ENCODE data around the gene METTL13. TPM values are rescaled to one million over a fixed set of nuclear protein-coding genes. Genes with fewer than 3 reads are reported as not detected.

The METTL13 gene
- total RNA-seq, 4 donors from 2014 or later = 17.5 to 20.9 (median 20.0) TPM

GRCh38 chr1:171805395-171806115 is 24.1 kb downstream of the METTL13 start:
- no peaks in the 10 kb centered on the region for H3K9me3 ChIP-seq
- intact Hi-C loops (cut with DNase I) = loop anchor here (10.0 kb wide), 1 partner anchor 59 kb away; no protein-coding TSS in a partner anchor
- no peak overlapping the region for H3K27ac ChIP-seq (replicated peaks in 1 of 4)
- no peaks in the 10 kb centered on the region for H3K27me3 ChIP-seq
- WGBS = 70% methylated on average over 9 of the region's 9 CpGs
- H3K4me3 ChIP-seq = no peak overlapping the region
- TF ChIP-seq CTCF (IDR thresholded peaks at IDR 0.05) (no peak), POLR2AphosphoS5 (IDR thresholded peaks at IDR 0.05) (no peak), POLR2A (IDR thresholded peaks at IDR 0.05; ENCODE audit: low read depth) (no peak), EP300 (IDR thresholded peaks at IDR 0.05) (no peak)
- H3K36me3 ChIP-seq = no peaks in the 10 kb centered on the region
- DNase-seq (ENCODE audit: extremely low spot score) = no peak
- H3K4me1 ChIP-seq = peaks cover 0 to 8% (median 4%) of the 10 kb centered on the region in 4 donors

- Histone ChIP-seq H3K27me3 (no peaks in the 10 kb centered on the region), H3K4me3 (no peak overlapping the region), H3K36me3 (no peaks in the 10 kb centered on the region), H3K4me1 (peaks cover 0 to 8% (median 2%) of the 10 kb centered on the region in 4 donors), H3K27ac (replicated peaks in 1 of 4) (no peak overlapping the region), H3K9me3 (no peaks in the 10 kb centered on the region)
- WGBS = 86% methylated on average over 4 of the region's 4 CpGs
- TF ChIP-seq POLR2A (IDR thresholded peaks at IDR 0.05; ENCODE audit: low read depth) (no peak), CTCF (IDR thresholded peaks at IDR 0.05) (no peak), EP300 (IDR thresholded peaks at IDR 0.05) (no peak), POLR2AphosphoS5 (IDR thresholded peaks at IDR 0.05) (no peak)
- no peak for DNase-seq (ENCODE audit: extremely low spot score)
- intact Hi-C loops (cut with DNase I) = loop anchor here (10.0 kb wide), 1 partner anchor 57 kb away; no protein-coding TSS in a partner anchor
These were observed 26.1 kb downstream of the METTL13 start for GRCh38 chr1:171807556-171807955.

GRCh38 chr1:171809834-171810233 is 28.4 kb downstream of the METTL13 start:
- intact Hi-C loops (cut with DNase I) = loop anchor here (10.0 kb wide), 1 partner anchor 55 kb away; no protein-coding TSS in a partner anchor
- Histone ChIP-seq H3K36me3 (no peaks in the 10 kb centered on the region), H3K4me3 (no peak overlapping the region), H3K27ac (replicated peaks in 1 of 4) (no peak overlapping the region), H3K9me3 (no peaks in the 10 kb centered on the region), H3K27me3 (no peaks in the 10 kb centered on the region), H3K4me1 (peaks cover 0 to 8% (median 0%) of the 10 kb centered on the region in 4 donors)
- TF ChIP-seq POLR2AphosphoS5 (IDR thresholded peaks at IDR 0.05) = no peak
- WGBS = 72% methylated on average over 2 of the region's 2 CpGs
- DNase-seq (ENCODE audit: extremely low spot score) = no peak

GRCh38 chr1:171811672-171812071 is 30.2 kb downstream of the METTL13 start:
- DNase-seq (ENCODE audit: extremely low spot score) = no peak
- Histone ChIP-seq H3K27ac (replicated peaks in 1 of 4) (no peak overlapping the region), H3K9me3 (no peaks in the 10 kb centered on the region), H3K36me3 (no peaks in the 10 kb centered on the region), H3K4me3 (no peak overlapping the region), H3K4me1 (no peaks in the 10 kb centered on the region), H3K27me3 (no peaks in the 10 kb centered on the region)
- TF ChIP-seq POLR2AphosphoS5 (IDR thresholded peaks at IDR 0.05) = no peak
- TF ChIP-seq CTCF (IDR thresholded peaks at IDR 0.05) = no peak
- no peak for TF ChIP-seq EP300 (IDR thresholded peaks at IDR 0.05)
- no peak for TF ChIP-seq POLR2A (IDR thresholded peaks at IDR 0.05; ENCODE audit: low read depth)
- intact Hi-C loops (cut with DNase I) = no loop called here

- peaks cover 0 to 7% (median 6%) of the 10 kb centered on the region in 4 donors for H3K4me1 ChIP-seq
- intact Hi-C loops (cut with DNase I) = no loop called here
- H3K27ac ChIP-seq (replicated peaks in 1 of 4) = no peak overlapping the region
- 54% methylated on average over 2 of the region's 2 CpGs for WGBS
- no peak overlapping the region for H3K4me3 ChIP-seq
- no peak for DNase-seq (ENCODE audit: extremely low spot score)
- no peaks in the 10 kb centered on the region for H3K36me3 ChIP-seq
- H3K27me3 ChIP-seq = no peaks in the 10 kb centered on the region
- H3K9me3 ChIP-seq = no peaks in the 10 kb centered on the region
- TF ChIP-seq EP300 (IDR thresholded peaks at IDR 0.05) = no peak
- TF ChIP-seq POLR2A (IDR thresholded peaks at IDR 0.05; ENCODE audit: low read depth) = no peak
- no peak for TF ChIP-seq CTCF (IDR thresholded peaks at IDR 0.05)
- TF ChIP-seq POLR2AphosphoS5 (IDR thresholded peaks at IDR 0.05) = no peak
These were observed 33.2 kb downstream of the METTL13 start for GRCh38 chr1:171814692-171815091.

All from esophagus muscularis mucosa (tissue), 4 donors.